AG09319 (cell line): Measurements from ENCODE around the gene ZNF862.

Experiments
- DNase-seq: peaks from one replicate; pipeline ENCODE4 v3.0.0-alpha.2; 2010; ENCODE audit warnings: low read depth; ENCODE audit errors: extremely low read depth
- CTCF ChIP-seq: IDR thresholded peaks from 2 replicates; pipeline ENCODE4 v1.5.1; 2011; ENCODE audit warnings: low read depth, mild to moderate bottlenecking, inconsistent platforms, low read length, moderate library complexity

ZNF862 gene

GRCh38 chr7:149801002-149801566 is 37.1 kb upstream of the ZNF862 start:
- TF ChIP-seq CTCF, result no peak
- no peak for DNase-seq

- TF ChIP-seq CTCF, result no peak
- DNase-seq, result no peak
Measured at GRCh38 chr7:149801816-149802215, 36.4 kb upstream of the ZNF862 start.

GRCh38 chr7:149802966-149803365 is 35.2 kb upstream of the ZNF862 start:
- TF ChIP-seq CTCF, result no peak
- DNase-seq, result no peak

GRCh38 chr7:149803551-149804074 is 34.6 kb upstream of the ZNF862 start:
- DNase-seq, result no peak
- TF ChIP-seq CTCF, result no peak

GRCh38 chr7:149804106-149804505 is 34.1 kb upstream of the ZNF862 start:
- no peak for TF ChIP-seq CTCF
- DNase-seq, result no peak

- TF ChIP-seq CTCF, result no peak
- DNase-seq, result no peak
Measured at GRCh38 chr7:149806726-149807125, 31.4 kb upstream of the ZNF862 start.

GRCh38 chr7:149808311-149808710 is 29.9 kb upstream of the ZNF862 start:
- no peak for TF ChIP-seq CTCF
- DNase-seq, result no peak
